Measurements from ENCODE around the gene COL27A1.
A peak's percentile ranks its signal among the peaks of the same experiment; 100 is the strongest.

Gene COL27A1

DNA sequence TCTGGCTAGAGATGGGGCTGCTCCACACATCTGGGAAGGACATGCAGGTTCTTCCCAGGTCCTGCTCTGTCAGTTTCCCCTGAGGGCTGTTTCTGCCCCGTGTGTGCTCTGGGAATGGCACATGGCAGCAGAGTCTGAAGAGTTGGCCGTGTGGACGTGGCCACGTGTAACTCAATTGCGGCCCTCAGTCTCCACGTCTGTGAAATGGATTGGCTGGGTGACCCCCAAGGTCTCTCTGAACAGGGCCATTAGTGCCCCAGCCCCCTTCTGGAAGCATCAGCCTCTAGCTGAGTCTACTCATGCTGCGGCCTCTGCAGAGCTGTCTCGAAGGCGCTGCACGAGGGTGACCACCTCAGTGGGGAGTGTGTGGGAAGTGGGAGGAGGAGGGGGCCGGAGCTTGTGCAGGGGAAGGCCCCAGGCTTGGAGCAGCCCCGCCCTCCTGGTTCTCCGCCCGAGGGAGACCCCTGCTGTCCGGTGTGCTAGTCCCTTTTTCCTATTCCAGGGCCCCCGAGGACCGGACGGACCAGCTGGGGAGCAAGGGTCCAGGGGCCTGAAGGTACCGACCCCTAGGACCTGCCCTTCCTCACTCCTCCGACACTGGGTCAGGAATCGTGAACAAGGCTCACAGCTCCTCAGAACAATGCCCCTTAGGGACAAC lies 108.6 kb downstream of the COL27A1 start:
- H3K9me3 ChIP-seq (replicated peaks in 1 of 2; ENCODE audit: control insufficient read depth in 2 of 2, insufficient read depth in 1 of 2, low read depth in 1 of 2, low read length in 2 of 2): no peaks in the 10 kb centered on the region
- H3K4me2 ChIP-seq (ENCODE audit: insufficient read depth, low read length, poor library complexity, severe bottlenecking): no peak overlapping the region
- peak overlapping the region; percentile 29 for H3K23ac ChIP-seq (ENCODE audit: low read depth, low read length, poor library complexity)
- no peak overlapping the region for H3K4me3 ChIP-seq (ENCODE audit: low read length in 2 of 2)
- peak overlapping the region; percentile 56 for H2BK15ac ChIP-seq (ENCODE audit: low read length)
- H3K9ac ChIP-seq (ENCODE audit: low read depth, low read length, poor library complexity): no peak overlapping the region
- H3K36me3 ChIP-seq (replicated peaks in 1 of 2; ENCODE audit: control insufficient read depth in 2 of 2, insufficient read depth in 2 of 2, low read length in 2 of 2): peaks cover 0 to 1% of the 10 kb centered on the region in 2 donors
- H3K4ac ChIP-seq (ENCODE audit: low read length): no peak overlapping the region
- no CpG with 5 or more reads among the region's 21 CpGs for WGBS, 2 donors (ENCODE audit: extremely low coverage in 2 of 2, insufficient read length in 2 of 2, insufficient replicate concordance in 1 of 2)
- peak overlapping the region; percentile 68 for H2AK5ac ChIP-seq (ENCODE audit: low read depth, low read length)
- no peaks in the 10 kb centered on the region for H3K27me3 ChIP-seq (ENCODE audit: control insufficient read depth in 3 of 3, insufficient read depth in 3 of 3, low read depth in 1 of 3, low read length in 3 of 3)
- H3K27ac ChIP-seq (replicated peaks; ENCODE audit: low read length): no peak overlapping the region
- no peak overlapping the region for H4K91ac ChIP-seq (ENCODE audit: low read depth, low read length, poor library complexity)
- H3K4me1 ChIP-seq (ENCODE audit: control insufficient read depth in 2 of 2, insufficient read depth in 1 of 2, low read depth in 1 of 2, low read length in 2 of 2): peaks cover 8 to 10% of the 10 kb centered on the region in 2 donors
- peak overlapping the region; percentile 29 for H2BK5ac ChIP-seq (ENCODE audit: low read length)
- H3K14ac ChIP-seq (ENCODE audit: low read length): peak overlapping the region; percentile 58
- no peaks in the 10 kb centered on the region for H3K79me1 ChIP-seq (ENCODE audit: low read depth, low read length)
- no peak overlapping the region for H2BK12ac ChIP-seq (ENCODE audit: low read length)
- peak overlapping the region; percentile 93 for H3K18ac ChIP-seq (ENCODE audit: low read length)
- H2BK120ac ChIP-seq (ENCODE audit: low read depth, low read length): no peak overlapping the region
- H4K8ac ChIP-seq (ENCODE audit: low read depth, low read length): no peak overlapping the region
- peak overlapping the region; percentile 81 for H2AFZ ChIP-seq (ENCODE audit: low read length)
- DNase-seq (ENCODE audit: low spot score): peak; percentile 37

DNA sequence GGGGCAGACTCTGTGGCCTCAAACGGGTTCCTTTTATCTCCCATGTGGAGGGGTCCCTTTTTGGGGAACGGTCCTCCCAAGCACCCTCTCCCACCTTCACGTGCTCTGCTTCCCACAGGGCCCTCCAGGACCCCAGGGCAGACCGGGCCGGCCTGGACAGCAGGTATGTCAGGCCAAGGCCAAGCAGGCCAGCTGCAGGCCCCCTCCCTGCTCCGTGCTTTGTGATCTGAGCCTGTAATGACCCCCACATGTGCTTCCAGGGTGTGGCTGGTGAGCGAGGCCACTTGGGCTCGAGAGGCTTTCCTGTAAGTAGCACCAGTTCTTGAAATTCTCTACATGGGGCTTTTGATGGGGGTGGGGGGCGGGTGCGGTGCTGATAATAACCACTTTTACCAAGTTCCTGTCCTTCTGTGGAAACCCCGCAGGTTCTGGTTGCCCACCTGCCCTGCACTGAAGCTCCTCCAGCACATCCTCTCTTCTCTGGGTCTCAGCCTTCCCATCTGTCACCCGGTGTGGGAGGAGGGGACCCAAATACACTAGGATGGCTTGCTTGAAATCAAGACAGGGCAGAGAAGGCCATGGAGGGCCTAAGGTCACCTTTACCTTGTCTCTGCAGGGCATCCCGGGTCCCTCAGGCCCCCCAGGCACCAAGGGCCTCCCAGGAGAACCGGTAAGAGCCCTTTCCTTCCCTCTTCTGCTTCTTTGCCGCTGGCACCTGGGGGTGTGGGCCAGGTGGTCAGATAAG lies 109.6 kb downstream of the COL27A1 start:
- Histone ChIP-seq H3K9me3 (replicated peaks in 1 of 2; ENCODE audit: control insufficient read depth in 2 of 2, insufficient read depth in 1 of 2, low read depth in 1 of 2, low read length in 2 of 2) (no peaks in the 10 kb centered on the region), H3K4me1 (ENCODE audit: control insufficient read depth in 2 of 2, insufficient read depth in 1 of 2, low read depth in 1 of 2, low read length in 2 of 2) (peaks cover 8 to 10% of the 10 kb centered on the region in 2 donors), H2AFZ (ENCODE audit: low read length) (no peak overlapping the region), H3K9ac (ENCODE audit: low read depth, low read length, poor library complexity) (no peak overlapping the region), H3K4ac (ENCODE audit: low read length) (no peak overlapping the region), H3K4me2 (ENCODE audit: insufficient read depth, low read length, poor library complexity, severe bottlenecking) (no peak overlapping the region), H2BK120ac (ENCODE audit: low read depth, low read length) (no peak overlapping the region), H4K91ac (ENCODE audit: low read depth, low read length, poor library complexity) (peak overlapping the region; percentile 17), H2BK12ac (ENCODE audit: low read length) (no peak overlapping the region), H2BK15ac (ENCODE audit: low read length) (no peak overlapping the region), H3K27ac (replicated peaks; ENCODE audit: low read length) (peak overlapping the region; percentile 23), H3K36me3 (replicated peaks in 1 of 2; ENCODE audit: control insufficient read depth in 2 of 2, insufficient read depth in 2 of 2, low read length in 2 of 2) (peaks cover 0 to 1% of the 10 kb centered on the region in 2 donors), H2BK5ac (ENCODE audit: low read length) (no peak overlapping the region), H4K8ac (ENCODE audit: low read depth, low read length) (no peak overlapping the region), H2AK5ac (ENCODE audit: low read depth, low read length) (peak overlapping the region; percentile 68), H3K23ac (ENCODE audit: low read depth, low read length, poor library complexity) (no peak overlapping the region), H3K4me3 (ENCODE audit: low read length in 2 of 2) (no peak overlapping the region), H3K18ac (ENCODE audit: low read length) (peak overlapping the region; percentile 9), H3K79me1 (ENCODE audit: low read depth, low read length) (no peaks in the 10 kb centered on the region), H3K14ac (ENCODE audit: low read length) (no peak overlapping the region), H3K27me3 (ENCODE audit: control insufficient read depth in 3 of 3, insufficient read depth in 3 of 3, low read depth in 1 of 3, low read length in 3 of 3) (no peaks in the 10 kb centered on the region)
- WGBS, 2 donors (ENCODE audit: extremely low coverage in 2 of 2, insufficient read length in 2 of 2, insufficient replicate concordance in 1 of 2): no CpG with 5 or more reads among the region's 15 CpGs
- no peak for DNase-seq (ENCODE audit: low spot score)

DNA sequence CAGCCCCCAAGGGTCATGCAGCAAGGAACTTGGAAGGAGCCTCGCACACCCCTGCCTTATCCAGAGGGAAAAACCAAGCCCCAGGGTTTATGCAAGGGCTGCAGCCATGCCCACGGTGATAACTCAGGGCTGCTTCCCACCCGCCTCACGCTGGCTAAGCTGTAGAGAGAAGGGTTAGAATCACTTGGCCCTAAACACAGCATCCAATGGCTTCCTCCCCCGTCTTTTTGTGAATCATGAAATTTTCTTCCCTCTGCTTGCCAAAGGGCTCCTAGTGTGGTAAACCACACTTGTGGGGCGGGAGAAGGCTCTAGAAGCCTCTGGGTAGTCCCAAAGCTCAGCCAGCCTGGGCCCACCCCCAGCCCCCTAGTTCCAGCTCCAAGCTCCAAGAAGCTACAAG lies 111.6 kb downstream of the COL27A1 start:
- H3K9ac ChIP-seq (ENCODE audit: low read depth, low read length, poor library complexity): no peak overlapping the region
- H3K79me1 ChIP-seq (ENCODE audit: low read depth, low read length): no peaks in the 10 kb centered on the region
- no peak overlapping the region for H3K27ac ChIP-seq (replicated peaks; ENCODE audit: low read length)
- no peak overlapping the region for H4K91ac ChIP-seq (ENCODE audit: low read depth, low read length, poor library complexity)
- no peak overlapping the region for H2BK5ac ChIP-seq (ENCODE audit: low read length)
- H3K4ac ChIP-seq (ENCODE audit: low read length): no peak overlapping the region
- no peak overlapping the region for H3K18ac ChIP-seq (ENCODE audit: low read length)
- no peak overlapping the region for H2BK12ac ChIP-seq (ENCODE audit: low read length)
- H2BK15ac ChIP-seq (ENCODE audit: low read length): no peak overlapping the region
- peaks cover 0 to 4% of the 10 kb centered on the region in 2 donors for H3K36me3 ChIP-seq (replicated peaks in 1 of 2; ENCODE audit: control insufficient read depth in 2 of 2, insufficient read depth in 2 of 2, low read length in 2 of 2)
- no peak overlapping the region for H3K4me3 ChIP-seq (ENCODE audit: low read length in 2 of 2)
- no peaks in the 10 kb centered on the region for H3K9me3 ChIP-seq (replicated peaks in 1 of 2; ENCODE audit: control insufficient read depth in 2 of 2, insufficient read depth in 1 of 2, low read depth in 1 of 2, low read length in 2 of 2)
- WGBS, 2 donors (ENCODE audit: extremely low coverage in 2 of 2, insufficient read length in 2 of 2, insufficient replicate concordance in 1 of 2): no CpG with 5 or more reads among the region's 6 CpGs
- no peaks in the 10 kb centered on the region for H3K27me3 ChIP-seq (ENCODE audit: control insufficient read depth in 3 of 3, insufficient read depth in 3 of 3, low read depth in 1 of 3, low read length in 3 of 3)
- H4K8ac ChIP-seq (ENCODE audit: low read depth, low read length): no peak overlapping the region
- H2AK5ac ChIP-seq (ENCODE audit: low read depth, low read length): no peak overlapping the region
- peaks cover 8 to 10% of the 10 kb centered on the region in 2 donors for H3K4me1 ChIP-seq (ENCODE audit: control insufficient read depth in 2 of 2, insufficient read depth in 1 of 2, low read depth in 1 of 2, low read length in 2 of 2)
- H3K14ac ChIP-seq (ENCODE audit: low read length): no peak overlapping the region
- H3K23ac ChIP-seq (ENCODE audit: low read depth, low read length, poor library complexity): no peak overlapping the region
- DNase-seq (ENCODE audit: low spot score): no peak
- H3K4me2 ChIP-seq (ENCODE audit: insufficient read depth, low read length, poor library complexity, severe bottlenecking): no peak overlapping the region
- H2AFZ ChIP-seq (ENCODE audit: low read length): no peak overlapping the region
- H2BK120ac ChIP-seq (ENCODE audit: low read depth, low read length): no peak overlapping the region

DNA sequence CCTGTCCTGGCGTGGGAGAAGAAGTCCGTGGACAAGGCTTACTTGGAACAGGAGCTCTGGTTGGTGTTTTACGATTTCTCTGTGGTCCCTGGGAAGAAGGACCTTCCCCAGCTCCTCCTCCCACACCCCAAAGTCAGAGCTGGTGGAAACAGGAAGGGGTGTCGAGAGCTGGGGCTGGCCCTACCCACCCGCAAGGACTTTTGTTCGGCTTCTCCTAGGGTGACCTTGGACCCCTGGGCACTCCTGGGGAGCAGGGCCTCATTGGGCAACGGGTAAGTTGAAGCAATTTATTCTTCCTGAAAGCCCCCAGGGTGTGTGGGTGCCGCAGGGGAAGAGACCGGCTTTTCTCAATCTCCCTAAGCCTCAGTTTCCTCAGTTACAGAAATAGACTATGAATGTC lies 113.7 kb downstream of the COL27A1 start:
- H2BK120ac ChIP-seq (ENCODE audit: low read depth, low read length): no peak overlapping the region
- H4K91ac ChIP-seq (ENCODE audit: low read depth, low read length, poor library complexity): no peak overlapping the region
- H2AFZ ChIP-seq (ENCODE audit: low read length): no peak overlapping the region
- H3K27me3 ChIP-seq (ENCODE audit: control insufficient read depth in 3 of 3, insufficient read depth in 3 of 3, low read depth in 1 of 3, low read length in 3 of 3): no peaks in the 10 kb centered on the region
- no peak overlapping the region for H3K4ac ChIP-seq (ENCODE audit: low read length)
- H3K14ac ChIP-seq (ENCODE audit: low read length): no peak overlapping the region
- no peaks in the 10 kb centered on the region for H3K79me1 ChIP-seq (ENCODE audit: low read depth, low read length)
- peak overlapping the region; percentile 32 for H2BK5ac ChIP-seq (ENCODE audit: low read length)
- H2BK15ac ChIP-seq (ENCODE audit: low read length): no peak overlapping the region
- no peak overlapping the region for H3K4me2 ChIP-seq (ENCODE audit: insufficient read depth, low read length, poor library complexity, severe bottlenecking)
- no peak overlapping the region for H3K18ac ChIP-seq (ENCODE audit: low read length)
- no peak overlapping the region for H3K27ac ChIP-seq (replicated peaks; ENCODE audit: low read length)
- H2BK12ac ChIP-seq (ENCODE audit: low read length): no peak overlapping the region
- H3K4me1 ChIP-seq (ENCODE audit: control insufficient read depth in 2 of 2, insufficient read depth in 1 of 2, low read depth in 1 of 2, low read length in 2 of 2): peaks cover 3 to 7% of the 10 kb centered on the region in 2 donors
- H3K23ac ChIP-seq (ENCODE audit: low read depth, low read length, poor library complexity): no peak overlapping the region
- H2AK5ac ChIP-seq (ENCODE audit: low read depth, low read length): no peak overlapping the region
- H4K8ac ChIP-seq (ENCODE audit: low read depth, low read length): no peak overlapping the region
- H3K4me3 ChIP-seq (ENCODE audit: low read length in 2 of 2): no peak overlapping the region
- H3K9me3 ChIP-seq (replicated peaks in 1 of 2; ENCODE audit: control insufficient read depth in 2 of 2, insufficient read depth in 1 of 2, low read depth in 1 of 2, low read length in 2 of 2): no peaks in the 10 kb centered on the region
- no peak overlapping the region for H3K9ac ChIP-seq (ENCODE audit: low read depth, low read length, poor library complexity)
- peaks cover 0 to 4% of the 10 kb centered on the region in 2 donors for H3K36me3 ChIP-seq (replicated peaks in 1 of 2; ENCODE audit: control insufficient read depth in 2 of 2, insufficient read depth in 2 of 2, low read length in 2 of 2)
- no CpG with 5 or more reads among the region's 9 CpGs for WGBS, 2 donors (ENCODE audit: extremely low coverage in 2 of 2, insufficient read length in 2 of 2, insufficient replicate concordance in 1 of 2)
- no peak for DNase-seq (ENCODE audit: low spot score)

Data from neuronal stem cell (in vitro differentiated cells).